Natural killer cell (primary cell): Measurements from ENCODE around the gene KCNAB3. TPM values are rescaled to one million over a fixed set of nuclear protein-coding genes. Genes with fewer than 3 reads are reported as not detected.

Experiments
- ATAC-seq, 3 donors: fragments of 150-1000 bp in 2 of 3; fragments of 200-7000 bp in 1 of 3; cut with Tn5 transposase; 1 replicate in 1 of 3; 2 replicates in 2 of 3; pipeline ENCODE4 v1.10.0; 2021; ENCODE audit warnings: mild to moderate bottlenecking in 2 of 3, moderate library complexity in 2 of 3
- DNase-seq, 2 donors: peaks; one replicate each; pipeline versions ENCODE4 v3.0.0 to v3.0.0-alpha.2; 2013 to 2021; ENCODE audit warnings: mixed read lengths in 1 of 2
- H3K27ac ChIP-seq: one replicate; pipeline ENCODE4 v1.5.1; 2013; ENCODE audit warnings: mild to moderate bottlenecking, low read length
- H3K27me3 ChIP-seq: one replicate; pipeline ENCODE4 v1.6.1; 2013; ENCODE audit warnings: low read length; ENCODE audit not compliant: control insufficient read depth, insufficient read depth
- H3K36me3 ChIP-seq: one replicate; pipeline ENCODE4 v1.6.1; 2013; ENCODE audit warnings: low read length; ENCODE audit not compliant: control insufficient read depth, insufficient read depth
- H3K4me1 ChIP-seq: one replicate; pipeline ENCODE4 v1.6.1; 2013; ENCODE audit warnings: low read length; ENCODE audit not compliant: control insufficient read depth, insufficient read depth
- H3K4me3 ChIP-seq: one replicate; pipeline ENCODE4 v1.5.1; 2013; ENCODE audit warnings: low read length
- H3K9me3 ChIP-seq: one replicate; pipeline ENCODE4 v1.6.1; 2013; ENCODE audit warnings: low read length; ENCODE audit not compliant: control insufficient read depth, insufficient read depth
- H3K27ac Mint-ChIP-seq, 2 donors: one replicate each; pipeline ENCODE4 v1.8.0; 2022; ENCODE audit warnings: mild to moderate bottlenecking in 2 of 2, mixed read lengths in 2 of 2, moderate library complexity in 1 of 2
- H3K27me3 Mint-ChIP-seq, 2 donors: one replicate each; pipeline ENCODE4 v1.8.0; 2022; ENCODE audit warnings: low read depth in 2 of 2, mixed read lengths in 2 of 2
- H3K36me3 Mint-ChIP-seq: one replicate; pipeline ENCODE4 v1.8.0; 2022; ENCODE audit warnings: mixed read lengths
- H3K4me1 Mint-ChIP-seq, 2 donors: one replicate each; pipeline ENCODE4 v1.8.0; 2022; ENCODE audit warnings: mixed read lengths in 2 of 2
- H3K4me3 Mint-ChIP-seq: one replicate; pipeline ENCODE4 v1.8.0; 2022; ENCODE audit warnings: mild to moderate bottlenecking, moderate library complexity, mixed read lengths
- H3K9me3 Mint-ChIP-seq, 2 donors: one replicate each; pipeline ENCODE4 v1.8.0; 2022; ENCODE audit warnings: mixed read lengths in 2 of 2
- CTCF ChIP-seq: fragments of 200-600 bp; IDR thresholded peaks from one replicate; pipeline ENCODE4 v1.8.0; 2022; ENCODE audit warnings: antibody characterized with exemption
- WGBS: methylation state at CpG from one replicate; pipeline ENCODE4 v1.1.7; 2013; ENCODE audit warnings: missing lambda C conversion rate; ENCODE audit not compliant: insufficient coverage; 5-methylcytosine and 5-hydroxymethylcytosine counted together
- intact Hi-C: fragments of 100-400 bp; cut with micrococcal nuclease; formaldehyde crosslinking; loops from one replicate; pipeline ENCODE4 v1.14.2; 2022
- total RNA-seq, 4 donors: library from RNA; stranded (reverse); fragments of 120-200 nt in 1 of 4; gene quantifications; one replicate each; pipeline versions ENCODE4 v1.2.3 to v1.2.4, GENCODE V29; 2013 to 2022

The KCNAB3 gene
- total RNA-seq, 3 donors from 2014 or later (not counting 1 experiment from before 2014, with no cell fraction given): 7.9 to 11.7 (median 9.3) TPM

DNA sequence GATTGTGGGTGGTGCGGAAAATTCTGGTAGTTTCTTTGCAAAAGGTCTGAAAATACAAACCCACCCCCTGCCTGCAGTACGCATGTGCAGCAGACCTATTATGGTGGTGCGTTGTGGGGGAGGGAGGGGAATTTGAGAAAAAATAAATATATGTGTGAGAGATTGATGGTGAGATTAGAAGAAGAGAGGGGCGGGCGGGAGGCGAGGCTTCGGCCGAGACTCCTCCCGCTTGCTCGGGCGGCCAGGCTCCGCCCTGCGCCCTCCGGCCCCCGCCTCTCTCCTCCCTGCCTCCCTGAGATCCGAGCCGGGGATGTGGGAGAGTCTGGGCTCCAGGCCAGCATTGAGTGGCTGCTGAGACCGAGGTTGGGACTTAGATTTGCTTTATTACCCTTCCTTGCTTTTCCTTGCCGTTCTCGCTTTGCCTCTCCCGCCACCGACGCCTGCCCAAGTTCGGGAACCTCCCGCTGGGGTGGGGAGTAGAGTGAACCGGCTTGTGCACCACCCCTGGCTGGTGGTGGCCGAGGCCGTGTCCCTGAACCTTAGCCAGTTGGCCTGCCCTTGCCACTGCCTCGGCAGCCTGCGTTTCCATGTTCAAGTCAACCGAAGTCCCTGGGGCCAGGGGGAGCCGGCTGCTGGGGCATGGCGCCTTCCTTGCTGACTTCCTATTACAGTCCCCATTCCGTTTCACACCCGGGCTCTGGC is 42.0 kb downstream of the KCNAB3 start:
- H3K27me3 Mint-ChIP-seq: no peaks in the 10 kb centered on the region
- Histone ChIP-seq H3K4me3 (peak overlapping the region; percentile 71), H3K9me3 (no peaks in the 10 kb centered on the region), H3K27me3 (no peaks in the 10 kb centered on the region), H3K36me3 (peaks cover 28% of the 10 kb centered on the region), H3K4me1 (peaks cover 43% of the 10 kb centered on the region), H3K27ac (peak overlapping the region; percentile 68)
- H3K4me3 Mint-ChIP-seq: no peak overlapping the region
- under 1% methylated on average over 35 of the region's 35 CpGs for WGBS
- H3K4me1 Mint-ChIP-seq: no peaks in the 10 kb centered on the region
- no peaks in the 10 kb centered on the region for H3K36me3 Mint-ChIP-seq
- DNase-seq (peak; percentile 75 to 96), ATAC-seq (peak; percentile 71 to 86 (median 76))
- no peak overlapping the region for H3K27ac Mint-ChIP-seq
- TF ChIP-seq CTCF: no peak
- H3K9me3 Mint-ChIP-seq: no peaks in the 10 kb centered on the region
- intact Hi-C loops: loop anchor here (1.0 to 5.0 kb wide), 4 partner anchors 30 to 53 kb away; partner anchors contain the start of genes CNTROB, KDM6B, NAA38 and TRAPPC1

DNA sequence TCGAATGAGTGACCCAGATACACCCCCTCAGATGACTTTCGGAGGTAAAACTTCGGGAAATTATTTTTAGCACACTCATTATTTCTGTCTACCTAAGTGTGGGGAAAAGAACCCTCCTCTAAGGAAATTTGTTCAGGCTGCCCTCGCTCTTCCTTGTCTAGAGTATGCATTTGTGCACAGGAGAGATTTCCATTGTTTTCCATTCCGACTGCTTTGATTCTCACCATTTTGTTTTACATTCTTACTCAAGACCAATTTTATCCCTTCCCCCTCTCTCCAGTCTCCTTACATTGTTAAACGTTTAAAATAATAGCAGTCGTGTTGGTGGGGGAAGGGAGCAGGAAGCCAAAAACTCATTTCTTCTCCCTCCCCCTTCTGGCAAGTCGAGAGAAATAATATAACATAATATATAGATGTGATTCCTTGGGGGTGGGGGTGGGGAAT is 42.6 kb downstream of the KCNAB3 start:
- WGBS: 0% methylated on average over 5 of the region's 8 CpGs
- peak overlapping the region; percentile 82 for H3K27ac ChIP-seq
- Mint-ChIP-seq H3K27me3 (no peaks in the 10 kb centered on the region), H3K36me3 (no peaks in the 10 kb centered on the region), H3K9me3 (no peaks in the 10 kb centered on the region), H3K4me3 (no peak overlapping the region), H3K27ac (no peak overlapping the region), H3K4me1 (no peaks in the 10 kb centered on the region)
- H3K27me3 ChIP-seq: no peaks in the 10 kb centered on the region
- intact Hi-C loops: loop anchor here (1.0 to 5.0 kb wide), 4 partner anchors 30 to 52 kb away; partner anchors contain the start of genes CNTROB, KDM6B, NAA38 and TRAPPC1
- H3K4me3 ChIP-seq: peak overlapping the region; percentile 71
- no peaks in the 10 kb centered on the region for H3K9me3 ChIP-seq
- H3K36me3 ChIP-seq: peaks cover 30% of the 10 kb centered on the region
- ATAC-seq (peak in 2 of 3 donors; percentile 28 to 39), DNase-seq (no peak)
- H3K4me1 ChIP-seq: peaks cover 43% of the 10 kb centered on the region
- no peak for TF ChIP-seq CTCF

GRCh38 chr17:7886227-7887037 is 43.2 kb downstream of the KCNAB3 start:
- peak overlapping the region; percentile 71 for H3K4me3 ChIP-seq
- intact Hi-C loops: loop anchor here (1.0 to 5.0 kb wide), 4 partner anchors 29 to 52 kb away; partner anchors contain the start of genes CNTROB, KDM6B, NAA38 and TRAPPC1
- Mint-ChIP-seq H3K9me3 (no peaks in the 10 kb centered on the region), H3K4me3 (no peak overlapping the region), H3K4me1 (no peaks in the 10 kb centered on the region), H3K36me3 (no peaks in the 10 kb centered on the region), H3K27ac (no peak overlapping the region), H3K27me3 (no peaks in the 10 kb centered on the region)
- WGBS: under 1% methylated on average over 25 of the region's 30 CpGs
- H3K27me3 ChIP-seq: no peaks in the 10 kb centered on the region
- H3K4me1 ChIP-seq: peaks cover 46% of the 10 kb centered on the region
- H3K36me3 ChIP-seq: peaks cover 26% of the 10 kb centered on the region
- DNase-seq (peak; percentile 44 to 77), ATAC-seq (peak in 1 of 3 donors; percentile 3)
- no peak for TF ChIP-seq CTCF
- H3K9me3 ChIP-seq: no peaks in the 10 kb centered on the region
- H3K27ac ChIP-seq: peak overlapping the region; percentile 82
